NK-92 (cell line): ENCODE data around the gene RGMB.

Experiments used
- DNase-seq: peaks from one replicate; lab custom pipeline; 2025; ENCODE audit not compliant: unreplicated experiment; lab: John Stamatoyannopoulos, UW

The RGMB gene

DNA sequence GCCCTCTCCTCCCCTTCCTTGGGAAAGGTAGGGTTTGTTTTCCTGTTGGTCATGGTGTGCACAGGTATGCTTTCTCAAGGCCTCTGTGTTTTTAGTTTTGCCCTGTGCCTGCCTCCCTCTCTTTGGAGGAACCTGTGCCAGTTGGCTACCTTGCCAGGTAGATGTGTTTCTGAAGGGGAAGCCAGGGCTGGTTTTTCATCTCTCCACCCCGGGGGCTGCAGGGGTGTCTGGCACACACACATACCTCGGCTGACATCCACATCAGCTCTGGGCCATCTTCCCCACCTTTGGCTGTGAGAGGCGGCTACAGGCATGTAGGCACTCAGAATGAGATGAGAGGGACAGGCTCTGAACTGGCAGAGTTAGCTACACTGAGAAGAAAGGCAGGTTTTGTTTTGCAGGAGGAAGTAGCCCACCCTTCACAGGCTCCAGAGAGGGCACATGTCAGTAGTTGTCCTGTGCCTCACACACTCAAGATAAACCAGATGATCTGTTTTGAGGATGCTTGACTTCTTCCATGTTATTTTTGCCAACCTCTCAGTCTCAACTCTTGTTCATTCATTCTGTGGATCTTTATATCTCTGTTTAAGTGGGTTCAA is 9.7 kb downstream of the RGMB start:
- no peak for DNase-seq

DNA sequence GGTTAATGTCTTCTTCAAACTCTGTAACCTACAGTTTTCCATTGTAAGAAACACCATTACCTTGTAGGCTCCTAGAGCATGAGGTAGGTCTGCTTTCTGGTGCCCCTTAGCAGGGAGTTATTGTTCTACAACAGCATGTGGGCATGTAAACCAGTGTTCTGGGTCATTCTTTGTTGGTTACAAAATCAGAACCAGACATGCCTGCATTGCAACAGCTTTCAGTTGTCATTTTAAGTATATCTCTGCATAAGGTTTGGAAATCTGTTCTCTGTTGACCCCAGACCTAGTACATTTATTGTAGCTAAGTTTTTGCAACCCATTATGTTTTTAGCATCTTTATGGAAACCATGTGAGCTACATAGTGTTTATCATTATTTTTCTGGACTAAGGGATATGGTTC is 10.9 kb downstream of the RGMB start:
- no peak for DNase-seq

DNA sequence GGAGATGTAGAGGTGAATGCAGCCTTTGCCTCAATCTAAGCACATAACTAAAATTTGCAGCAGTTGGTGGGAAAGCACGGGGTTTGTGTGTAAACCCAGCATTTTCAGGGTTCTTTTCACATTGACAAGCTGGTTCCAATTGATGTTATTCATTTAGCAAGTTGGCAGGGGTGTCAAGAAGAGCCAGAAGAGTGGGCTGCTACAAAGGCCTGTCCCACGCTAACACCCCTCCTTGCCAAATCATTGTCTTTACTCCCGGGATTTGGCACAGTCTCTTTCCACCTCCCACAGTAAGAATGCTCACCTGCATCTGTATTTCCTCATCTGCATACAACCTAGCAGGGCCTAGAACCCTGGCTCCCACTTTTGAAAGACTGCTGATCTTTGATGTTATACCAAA is 11.8 kb downstream of the RGMB start:
- no peak for DNase-seq

DNA sequence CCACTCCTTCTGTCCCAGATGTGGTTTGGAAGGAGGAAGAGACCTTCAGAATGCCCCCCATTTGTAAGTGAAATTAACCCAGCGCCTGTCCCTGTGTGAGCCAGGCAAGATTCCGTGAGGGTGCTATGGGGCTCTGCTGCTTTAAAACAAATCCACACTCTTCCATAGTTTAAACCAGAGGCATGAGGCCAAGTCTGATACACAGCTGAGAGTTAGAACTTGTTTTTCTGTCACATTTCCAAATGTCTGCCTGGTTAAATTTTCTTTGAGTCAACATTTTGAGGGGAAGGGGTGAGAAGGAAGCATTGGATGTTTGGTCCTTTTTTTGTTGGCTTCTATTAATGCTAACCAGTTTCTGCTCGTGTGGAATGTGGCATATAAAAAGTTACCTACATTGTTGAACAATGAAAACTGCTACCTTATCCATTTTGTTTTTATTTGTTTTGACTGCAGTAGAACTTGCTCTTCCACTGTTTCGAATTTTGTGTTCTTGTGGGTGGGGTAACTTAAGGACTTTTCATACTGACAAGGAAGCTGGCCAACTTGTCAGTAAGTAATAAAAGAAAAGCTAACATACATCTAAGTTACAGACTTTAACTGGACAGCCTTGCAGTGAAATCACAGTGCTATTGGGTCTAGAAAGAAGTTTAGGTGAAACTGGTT is 12.9 kb downstream of the RGMB start:
- DNase-seq, result no peak

DNA sequence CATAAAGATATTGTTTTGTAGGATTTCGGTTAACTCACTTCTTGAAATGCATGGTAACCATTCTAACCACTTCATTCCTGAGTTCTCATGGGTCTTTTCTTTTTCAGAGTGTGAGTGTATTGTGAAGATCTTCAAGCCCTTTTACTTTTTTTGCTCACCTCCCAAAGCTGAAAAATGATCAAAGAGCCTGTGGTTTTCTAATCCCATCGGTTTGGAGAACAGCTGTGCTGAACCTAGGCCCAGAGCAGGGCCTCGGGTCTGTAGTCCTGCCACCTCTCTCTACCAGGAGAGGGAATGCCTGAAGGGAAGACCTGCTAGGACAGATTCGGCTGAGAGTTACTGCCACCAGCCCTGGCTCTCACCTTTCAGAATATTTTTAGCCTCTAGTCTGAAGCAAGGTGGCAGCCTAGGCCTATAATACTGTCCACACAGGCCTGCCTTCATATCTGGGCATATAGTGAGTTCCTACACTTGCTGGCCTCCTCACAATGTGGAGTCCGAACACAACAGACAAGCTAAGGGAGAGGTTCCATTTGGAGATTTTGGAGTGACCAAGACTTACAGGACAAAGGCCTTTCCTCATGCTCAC is 13.8 kb downstream of the RGMB start:
- no peak for DNase-seq

DNA sequence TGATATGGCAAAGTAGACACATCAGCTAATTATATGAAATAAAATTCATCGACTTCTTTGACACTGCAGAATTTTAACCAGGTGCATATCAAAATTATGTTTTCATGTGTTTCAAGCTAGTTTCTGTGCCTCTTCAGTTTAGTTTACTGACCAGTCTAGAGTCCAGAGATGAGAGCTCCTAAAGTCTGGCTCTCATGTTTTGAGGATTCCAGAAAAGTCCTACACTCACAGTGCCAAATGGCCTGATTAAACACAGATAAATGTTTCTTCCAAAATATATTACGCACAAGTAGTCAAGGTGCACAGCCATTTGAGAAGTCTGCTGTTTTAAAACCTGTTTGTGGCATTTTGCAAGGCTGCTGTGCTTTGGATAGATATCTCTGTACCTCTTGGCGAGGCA is 15.6 kb downstream of the RGMB start:
- no peak for DNase-seq

DNA sequence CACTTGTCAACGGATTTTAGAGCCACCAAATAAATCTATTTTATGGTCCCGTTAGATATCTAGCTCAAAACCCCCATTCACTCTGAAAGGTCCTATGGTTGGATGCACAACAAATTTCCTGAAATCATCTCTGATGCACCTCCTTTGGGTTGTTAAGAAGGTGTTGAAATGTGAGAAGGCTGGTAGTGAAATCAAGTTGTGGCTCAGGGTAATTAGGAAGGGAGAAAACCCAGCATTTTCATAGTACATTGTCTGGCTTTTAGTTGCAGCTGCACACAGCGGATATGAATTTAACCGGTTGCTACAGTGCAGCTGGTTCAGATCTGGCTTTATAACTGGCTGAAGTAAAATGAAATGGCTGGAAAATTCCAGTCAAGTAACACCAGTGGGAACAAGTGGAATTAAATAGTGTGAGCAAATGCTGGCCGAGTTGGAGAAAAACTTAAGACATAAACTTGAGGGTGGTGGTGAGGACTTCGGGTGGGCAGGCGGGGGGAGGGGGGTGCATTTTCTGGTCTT is 17.6 kb downstream of the RGMB start:
- DNase-seq, result no peak

DNA sequence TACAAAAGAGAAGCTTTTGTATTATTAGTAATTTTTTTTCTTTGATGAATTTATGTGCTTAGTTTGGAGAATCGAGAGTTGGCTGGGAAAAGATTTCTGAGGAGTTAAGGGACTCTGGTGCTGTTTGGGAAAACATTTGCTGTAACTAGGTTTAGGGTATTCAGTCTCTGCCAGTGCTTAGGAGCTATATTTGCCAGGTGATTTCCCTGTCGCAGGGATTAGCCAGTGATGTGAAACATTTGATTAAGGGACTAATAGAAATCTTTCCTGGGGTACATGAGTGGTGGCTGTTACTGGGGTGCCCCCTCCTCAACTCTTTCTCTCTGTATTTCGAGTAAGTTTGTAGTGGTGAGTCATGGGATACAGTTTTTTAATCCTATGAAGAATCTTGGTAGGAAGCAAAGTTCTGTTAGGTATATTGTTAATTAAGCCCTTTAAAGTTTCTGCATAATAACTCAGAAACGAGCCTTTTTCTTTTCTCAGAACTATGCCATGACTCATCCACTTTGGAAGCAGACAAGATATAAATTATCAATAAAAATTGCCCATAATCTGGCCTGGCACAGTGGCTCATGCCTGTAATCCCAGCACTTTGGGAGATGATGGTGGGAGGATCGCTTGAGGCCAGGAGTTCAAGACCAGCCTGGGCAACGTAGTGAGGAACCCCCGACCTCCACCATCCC is 18.6 kb downstream of the RGMB start:
- no peak for DNase-seq

DNA sequence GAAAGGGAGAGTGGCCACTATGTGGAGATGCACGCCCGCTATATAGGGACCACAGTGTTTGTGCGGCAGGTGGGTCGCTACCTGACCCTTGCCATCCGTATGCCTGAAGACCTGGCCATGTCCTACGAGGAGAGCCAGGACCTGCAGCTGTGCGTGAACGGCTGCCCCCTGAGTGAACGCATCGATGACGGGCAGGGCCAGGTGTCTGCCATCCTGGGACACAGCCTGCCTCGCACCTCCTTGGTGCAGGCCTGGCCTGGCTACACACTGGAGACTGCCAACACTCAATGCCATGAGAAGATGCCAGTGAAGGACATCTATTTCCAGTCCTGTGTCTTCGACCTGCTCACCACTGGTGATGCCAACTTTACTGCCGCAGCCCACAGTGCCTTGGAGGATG is 19.8 kb downstream of the RGMB start:
- no peak for DNase-seq

DNA sequence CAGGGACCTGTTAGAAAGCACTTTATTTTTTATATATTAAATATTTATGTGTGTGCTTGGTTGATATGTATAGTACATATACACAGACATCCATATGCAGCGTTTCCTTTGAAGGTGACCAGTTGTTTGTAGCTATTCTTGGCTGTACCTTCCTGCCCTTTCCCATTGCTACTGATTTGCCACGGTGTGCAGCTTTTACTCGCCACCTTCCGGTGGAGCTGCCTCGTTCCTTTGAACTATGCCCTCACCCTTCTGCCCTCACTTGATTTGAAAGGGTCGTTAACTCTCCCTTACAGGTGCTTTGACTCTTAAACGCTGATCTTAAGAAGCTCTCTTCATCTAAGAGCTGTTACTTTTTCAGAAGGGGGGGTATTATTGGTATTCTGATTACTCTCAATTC is 20.5 kb downstream of the RGMB start:
- DNase-seq, result no peak

DNA sequence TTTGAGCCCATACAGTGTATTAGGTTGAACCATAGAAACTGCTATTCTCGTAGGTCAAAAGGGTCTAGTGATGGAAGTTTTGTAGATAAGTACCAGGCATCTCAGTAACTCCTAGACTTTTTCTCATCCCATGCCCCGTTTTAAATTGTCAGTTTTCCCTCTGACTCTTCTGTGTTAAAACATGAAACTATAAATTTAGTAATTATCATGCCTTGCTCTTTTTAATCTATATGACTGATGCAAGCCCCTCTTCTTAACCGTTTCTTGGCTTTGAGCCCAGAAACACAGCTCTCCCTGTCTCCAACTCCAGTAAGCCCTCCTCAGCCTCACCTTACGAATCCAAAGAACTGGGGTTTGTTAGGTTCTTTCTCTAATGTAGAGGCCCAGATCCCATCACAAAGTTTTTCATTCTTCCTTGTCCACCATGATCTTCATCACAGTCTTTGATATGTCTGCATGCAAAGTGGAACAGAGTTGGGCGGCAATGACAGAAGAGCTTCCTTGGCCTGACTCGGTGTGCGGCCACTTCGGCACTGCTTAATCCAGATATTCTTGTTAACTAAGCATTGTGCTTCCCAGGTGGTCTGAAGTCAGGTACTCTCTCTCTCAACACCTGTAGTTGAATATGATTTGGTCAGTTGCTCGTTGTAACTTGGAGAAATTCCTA is 21.1 kb downstream of the RGMB start:
- no peak for DNase-seq

DNA sequence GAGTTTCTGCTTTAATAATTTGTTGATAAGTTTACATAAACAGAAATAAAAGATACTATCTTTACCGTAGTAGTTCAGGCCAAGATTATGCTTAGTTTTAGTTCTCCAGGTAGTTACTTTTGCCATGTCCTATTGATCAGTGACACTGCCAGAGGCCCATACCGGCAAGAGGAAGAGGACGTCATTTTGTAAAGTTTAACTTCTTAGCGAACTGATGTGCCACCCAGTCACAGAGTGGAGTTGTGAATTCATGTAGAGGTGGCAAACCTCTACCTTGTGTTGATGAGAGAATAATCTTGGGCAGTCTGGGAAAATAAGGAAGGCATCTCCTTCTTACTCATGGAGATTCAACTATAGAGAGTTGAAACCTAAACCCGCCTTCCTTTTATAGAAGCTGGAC is 21.8 kb downstream of the RGMB start:
- no peak for DNase-seq

DNA sequence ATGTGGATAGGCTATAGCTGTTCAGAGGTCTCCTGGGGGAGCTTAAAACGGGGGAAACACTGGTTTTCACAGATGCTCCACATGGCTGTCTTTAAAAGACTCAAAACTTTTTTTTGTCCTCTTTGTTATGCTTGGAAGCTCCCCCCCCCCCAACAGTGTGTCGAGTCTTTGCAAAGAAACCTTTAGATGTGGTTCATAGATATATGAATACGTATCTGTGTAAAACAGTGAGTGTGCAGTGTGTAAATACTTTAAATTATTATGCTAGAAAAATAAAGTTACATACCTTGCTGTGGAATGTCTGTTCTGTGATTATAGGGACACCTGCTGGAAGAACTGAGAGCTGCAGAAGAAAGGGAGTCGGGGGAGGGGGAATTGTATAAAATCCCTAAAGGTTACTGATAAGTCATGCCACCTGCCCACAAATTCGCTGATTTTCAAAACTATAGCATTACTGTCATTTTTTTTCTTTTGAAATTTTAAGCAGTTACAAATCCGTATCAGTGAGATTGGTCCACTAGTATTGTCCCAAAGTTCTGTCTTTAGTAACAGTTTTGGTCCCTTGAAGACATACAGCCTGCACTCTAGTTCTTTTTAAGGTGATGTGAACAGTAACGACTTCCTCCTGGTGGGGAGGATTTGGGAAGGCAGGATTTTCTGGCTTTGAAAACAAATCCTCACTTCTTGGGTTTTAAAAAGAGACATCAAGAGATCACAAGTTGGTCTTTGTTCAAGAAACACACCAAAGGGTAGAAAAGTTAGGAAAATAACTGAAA is 22.9 kb downstream of the RGMB start:
- DNase-seq, result no peak

DNA sequence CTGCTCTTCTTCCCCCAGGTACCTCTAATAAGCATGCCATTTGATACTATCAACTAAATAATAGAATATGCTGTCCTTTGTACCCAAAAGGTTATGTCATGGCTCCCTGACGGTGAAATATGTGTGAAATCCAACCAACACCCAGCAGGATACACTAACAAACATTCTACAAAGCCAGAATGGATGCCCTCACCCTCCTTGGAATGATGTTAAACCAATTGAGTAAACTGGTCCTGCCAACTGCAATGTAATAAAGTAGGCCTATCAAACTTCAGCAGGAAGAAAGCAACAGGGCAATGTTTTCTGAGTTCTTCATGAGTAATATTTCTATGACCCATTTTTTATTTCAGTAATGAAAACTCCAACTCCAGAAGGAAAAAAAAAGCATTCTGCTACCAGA is 24.9 kb downstream of the RGMB start:
- no peak for DNase-seq

DNA sequence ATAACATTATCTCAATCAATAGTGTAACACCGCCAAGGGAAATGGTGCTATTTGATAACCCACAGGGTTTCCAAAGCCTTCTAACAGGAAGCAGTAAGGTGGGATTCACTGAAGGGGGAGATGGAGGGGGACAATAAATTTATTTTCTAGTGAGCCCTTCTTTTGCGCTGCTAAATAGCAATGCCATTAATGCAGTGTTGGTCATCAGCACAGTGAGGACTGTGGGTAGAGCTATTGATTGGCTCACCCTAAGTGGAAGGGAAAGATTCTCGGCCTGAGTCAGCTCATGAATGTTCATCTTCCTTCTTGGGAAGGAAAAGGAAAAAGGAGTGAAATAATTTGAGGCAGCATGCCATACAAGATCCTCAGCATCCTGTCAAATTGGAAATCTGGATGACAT is 25.4 kb downstream of the RGMB start:
- no peak for DNase-seq

DNA sequence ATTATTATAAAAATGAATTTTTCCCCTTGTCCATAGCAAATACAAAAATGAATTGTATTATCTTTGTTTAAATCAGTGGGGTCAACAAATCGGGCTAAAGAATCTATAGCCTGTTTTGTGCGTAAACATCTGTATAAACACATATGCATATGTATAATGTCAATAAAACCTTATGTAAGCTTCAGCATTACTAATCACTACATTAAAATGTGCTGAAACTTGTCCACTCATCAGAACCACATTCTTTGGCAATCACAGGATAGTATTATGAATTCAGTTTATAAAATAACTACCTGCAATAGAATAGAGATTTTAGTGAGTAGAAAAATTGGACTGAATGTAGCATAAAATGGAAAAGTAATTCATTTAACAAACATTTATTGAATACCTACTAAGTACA is 30.6 kb downstream of the RGMB start:
- DNase-seq, result no peak

DNA sequence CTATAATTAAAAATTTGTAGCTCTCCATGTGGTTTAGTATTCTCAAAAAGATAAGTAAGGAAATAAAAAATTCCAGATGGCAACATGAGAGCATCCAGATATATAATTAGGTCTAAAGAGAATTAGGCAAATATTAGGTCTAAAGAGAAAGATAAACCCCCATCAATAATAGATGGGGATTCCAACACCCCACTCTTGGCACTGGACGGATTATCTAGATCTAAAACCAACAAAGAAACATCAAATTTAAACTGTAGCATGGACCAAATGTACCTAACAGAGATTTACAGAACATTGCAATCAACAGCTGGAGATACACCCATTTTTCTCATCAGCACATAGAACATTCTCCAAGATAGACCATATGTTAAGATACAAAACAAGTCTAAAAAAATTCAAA is 31.6 kb downstream of the RGMB start:
- DNase-seq, result no peak

DNA sequence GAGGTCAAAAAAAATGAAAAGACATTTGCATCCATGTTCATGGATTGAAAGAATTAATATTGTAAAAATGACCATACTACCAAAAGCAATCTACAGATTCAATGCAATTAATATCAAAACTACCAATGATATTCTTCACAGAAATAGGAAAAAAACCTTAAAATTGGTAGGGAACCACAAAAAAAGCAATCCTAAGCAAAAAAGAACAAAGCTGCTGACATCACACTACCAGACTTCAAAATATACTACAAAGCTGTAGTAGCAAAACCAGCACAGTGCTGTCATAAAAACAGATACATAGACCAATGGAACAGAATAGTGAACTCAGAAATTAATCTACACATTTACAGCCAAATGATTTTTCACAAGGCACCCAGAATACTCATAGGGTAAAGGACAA is 34.3 kb downstream of the RGMB start:
- no peak for DNase-seq

DNA sequence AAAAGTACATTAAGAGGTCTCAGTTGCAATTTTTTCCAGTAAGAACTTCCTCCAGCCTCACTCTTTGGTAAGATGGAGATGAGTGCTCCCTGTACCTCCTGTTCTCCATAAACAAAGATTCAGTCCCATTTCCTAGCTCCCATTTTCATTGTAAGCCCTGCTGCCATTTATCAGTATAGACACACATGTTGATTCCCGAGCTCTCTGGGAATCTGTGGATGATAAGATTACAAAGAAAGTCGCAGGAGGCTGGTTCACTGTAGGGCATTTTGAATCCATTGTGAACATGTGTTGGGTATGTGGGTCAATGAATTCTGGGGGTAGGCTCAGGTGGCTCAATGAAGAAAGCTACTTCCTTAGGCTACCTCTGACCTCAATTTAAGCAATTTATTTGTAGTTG is 36.7 kb downstream of the RGMB start:
- DNase-seq, result no peak

DNA sequence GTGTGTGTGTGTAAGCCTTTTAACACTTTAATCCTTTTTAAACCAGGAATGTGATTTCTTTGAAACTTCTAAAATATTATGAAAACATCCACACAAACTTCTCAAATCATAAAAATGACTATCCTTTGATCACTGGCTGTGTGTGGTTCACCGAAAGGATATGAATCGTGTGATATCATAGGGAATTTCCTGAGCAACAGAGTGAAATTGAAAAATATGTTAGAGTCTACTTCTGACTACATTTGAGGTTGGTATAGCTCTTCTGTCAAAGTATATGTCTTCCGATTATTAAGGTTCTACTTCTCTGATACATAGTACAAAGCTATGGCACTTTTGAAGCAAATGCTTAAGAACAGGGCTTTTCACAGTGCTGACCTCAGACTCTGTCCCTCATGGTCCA is 40.3 kb downstream of the RGMB start:
- DNase-seq, result no peak
